Measurements from ENCODE around the gene KLF6. TPM values are rescaled to one million over a fixed set of nuclear protein-coding genes. Genes with fewer than 3 reads are reported as not detected.

KLF6 gene
- total and polyA plus RNA-seq, 2 experiments from 2014 or later, result 19.6 to 35.4 TPM

DNA sequence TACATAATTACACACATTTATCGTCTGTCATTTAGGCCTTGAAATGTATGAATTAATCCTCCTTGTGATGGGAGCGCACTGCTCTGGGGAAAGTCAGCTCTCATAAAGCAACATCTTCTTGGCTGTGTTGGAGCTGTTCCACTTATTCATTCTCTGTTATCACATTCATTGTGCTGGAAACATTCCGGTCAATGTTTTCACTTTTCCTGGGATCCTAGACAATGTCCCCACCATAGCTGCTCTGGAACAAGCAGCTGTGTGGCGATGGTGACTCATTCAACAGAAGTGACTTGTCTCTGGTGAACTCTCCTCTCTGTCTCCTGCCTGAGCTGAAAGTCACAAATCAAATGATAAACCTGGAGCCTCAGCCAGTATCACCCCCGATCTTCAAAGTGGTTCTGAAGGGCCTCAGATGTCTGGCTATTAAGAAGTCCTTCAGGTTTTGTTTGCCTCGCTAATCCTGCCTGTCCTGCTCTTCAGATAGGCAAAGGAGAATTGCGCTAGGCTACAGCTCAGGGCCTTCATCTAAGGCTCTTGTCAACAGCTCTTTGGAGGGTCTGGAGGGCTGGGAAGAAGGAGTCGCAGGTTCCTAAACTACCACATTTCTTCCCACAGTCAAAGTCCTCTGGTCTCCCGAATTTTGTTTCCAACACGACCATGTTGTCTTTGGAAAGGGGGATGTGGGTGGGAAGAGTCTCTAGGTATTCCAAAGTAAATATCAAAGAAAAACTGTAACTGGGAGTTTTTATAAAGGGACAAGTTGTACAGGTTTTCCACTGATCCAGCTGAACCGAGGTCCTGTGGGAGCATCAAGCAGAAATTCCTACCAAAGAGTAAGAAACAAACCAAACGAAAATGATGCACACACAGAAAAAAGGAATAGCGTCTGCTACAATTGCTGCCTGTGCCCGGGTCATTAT, 29.3 kb downstream of the KLF6 start:
- H2AFZ ChIP-seq, result no peak overlapping the region
- no peaks in the 10 kb centered on the region for H3K36me3 ChIP-seq (ENCODE audit: insufficient read depth)
- H3K9me2 ChIP-seq (ENCODE audit: insufficient read depth), result 0 out of 2 replicates have a peak, but pooled peaks cover 9% of the 10 kb centered on the region
- DNase-seq (ENCODE audit: low spot score), result no peak
- no peak overlapping the region for H3K27ac ChIP-seq (ENCODE audit: low read depth)
- TF ChIP-seq STAT1 (IDR thresholded peaks at IDR 0.05; ENCODE audit: unreplicated experiment) (no peak), EZH2 (IDR thresholded peaks at IDR 0.05; ENCODE audit: low read depth, unreplicated experiment) (no peak), EZH2phosphoT487 (IDR thresholded peaks at IDR 0.05; ENCODE audit: unreplicated experiment) (no peak), REST (IDR thresholded peaks at IDR 0.05; ENCODE audit: unreplicated experiment) (no peak)
- no peak overlapping the region for H3K4me3 ChIP-seq
- no peaks in the 10 kb centered on the region for H3K79me2 ChIP-seq (replicated peaks; ENCODE audit: insufficient read depth)
- no peak for ATAC-seq
- Mint-ChIP-seq H3K4me1 (no peaks in the 10 kb centered on the region), H3K27ac (no peak overlapping the region), H3K9me3 (no peaks in the 10 kb centered on the region), H3K27me3 (ENCODE audit: insufficient read depth, low read depth, poor library complexity) (peaks cover 2% of the 10 kb centered on the region), H3K36me3 (ENCODE audit: low read depth) (no peaks in the 10 kb centered on the region), H3K4me3 (no peak overlapping the region)
- no peaks in the 10 kb centered on the region for H3K27me3 ChIP-seq (ENCODE audit: insufficient read depth)
- H3F3A ChIP-seq (replicated peaks; ENCODE audit: low read depth), result no peaks in the 10 kb centered on the region
- H3K4me1 ChIP-seq (ENCODE audit: insufficient read depth), result 0 out of 2 replicates have a peak, but pooled peaks cover under 1% of the 10 kb centered on the region
- H3K4me2 ChIP-seq, result no peak overlapping the region
- H4K20me1 ChIP-seq (replicated peaks; ENCODE audit: insufficient read depth), result no peaks in the 10 kb centered on the region

- Histone ChIP-seq H3K79me2 (replicated peaks; ENCODE audit: insufficient read depth) (no peaks in the 10 kb centered on the region), H3K4me2 (no peak overlapping the region), H3K36me3 (ENCODE audit: insufficient read depth) (no peaks in the 10 kb centered on the region), H3K4me3 (no peak overlapping the region), H4K20me1 (replicated peaks; ENCODE audit: insufficient read depth) (no peaks in the 10 kb centered on the region), H3K27me3 (ENCODE audit: insufficient read depth) (no peaks in the 10 kb centered on the region), H3F3A (replicated peaks; ENCODE audit: low read depth) (no peaks in the 10 kb centered on the region), H2AFZ (no peak overlapping the region), H3K4me1 (ENCODE audit: insufficient read depth) (no peaks in the 10 kb centered on the region), H3K27ac (ENCODE audit: low read depth) (no peak overlapping the region), H3K9me2 (ENCODE audit: insufficient read depth) (0 out of 2 replicates have a peak, but pooled peaks cover 9% of the 10 kb centered on the region)
- peaks cover 2% of the 10 kb centered on the region for H3K27me3 Mint-ChIP-seq (ENCODE audit: insufficient read depth, low read depth, poor library complexity)
- no peak overlapping the region for H3K27ac Mint-ChIP-seq
- H3K36me3 Mint-ChIP-seq (ENCODE audit: low read depth), result no peaks in the 10 kb centered on the region
- no peak overlapping the region for H3K4me3 Mint-ChIP-seq
- no peak for DNase-seq (ENCODE audit: low spot score)
- no peaks in the 10 kb centered on the region for H3K4me1 Mint-ChIP-seq
- ATAC-seq, result no peak
- no peaks in the 10 kb centered on the region for H3K9me3 Mint-ChIP-seq
- TF ChIP-seq ZNF331 (CRISPR knock-in tag; IDR thresholded peaks at IDR 0.05; ENCODE audit: low read depth) (no peak), JUNB (IDR thresholded peaks at IDR 0.05; ENCODE audit: unreplicated experiment) (no peak), EZH2phosphoT487 (IDR thresholded peaks at IDR 0.05; ENCODE audit: unreplicated experiment) (no peak), STAT1 (IDR thresholded peaks at IDR 0.05; ENCODE audit: unreplicated experiment) (no peak), ETS1 (IDR thresholded peaks at IDR 0.05) (no peak), CREB1 (CRISPR knock-in tag; IDR thresholded peaks at IDR 0.05; ENCODE audit: low read depth) (no peak)
Measured at GRCh38 chr10:3754727-3755439, 30.1 kb downstream of the KLF6 start.
